GM12891 (cell line): ENCODE results near the gene ADGRB2.
"Not testable (repeated sequence)": the region's sequence is repeated elsewhere in the genome, so short reads cannot be mapped to it uniquely, and the experiment has no call there.

ENCODE experiments used
- DNase-seq: peaks from one replicate; pipeline ENCODE4 v3.0.0; 2011; ENCODE audit warnings: low spot score; ENCODE audit not compliant: insufficient read length
- FAIRE-seq: peaks from 2 replicates; lab custom pipeline; 2011; peaks lifted over from hg19 to GRCh38; lab: Jason Lieb, UNC
- PAX5 ChIP-seq: IDR thresholded peaks from 2 replicates; pipeline ENCODE4 v1.6.1; 2011; ENCODE audit warnings: low read length, moderate library complexity, mild to moderate bottlenecking; ENCODE audit not compliant: insufficient read depth, severe bottlenecking
- POLR2A ChIP-seq: IDR thresholded peaks from 2 replicates; pipeline ENCODE4 v1.6.1; 2011; ENCODE audit warnings: low read depth, low read length, control low read depth
- POLR2AphosphoS5 ChIP-seq: IDR thresholded peaks from 2 replicates; pipeline ENCODE4 v1.6.1; 2011; ENCODE audit warnings: low read depth, low read length, control low read depth
- POU2F2 ChIP-seq: IDR thresholded peaks from 2 replicates; pipeline ENCODE4 v1.6.1; 2011; ENCODE audit warnings: low read depth, mild to moderate bottlenecking, control low read depth, low read length, moderate library complexity
- SPI1 ChIP-seq: IDR thresholded peaks from 2 replicates; pipeline ENCODE4 v1.6.1; 2011; ENCODE audit warnings: low read depth, low read length, control low read depth
- TAF1 ChIP-seq: IDR thresholded peaks from 2 replicates; pipeline ENCODE4 v1.6.1; 2011; ENCODE audit warnings: low read depth, low read length, control low read depth

ADGRB2 gene

DNA sequence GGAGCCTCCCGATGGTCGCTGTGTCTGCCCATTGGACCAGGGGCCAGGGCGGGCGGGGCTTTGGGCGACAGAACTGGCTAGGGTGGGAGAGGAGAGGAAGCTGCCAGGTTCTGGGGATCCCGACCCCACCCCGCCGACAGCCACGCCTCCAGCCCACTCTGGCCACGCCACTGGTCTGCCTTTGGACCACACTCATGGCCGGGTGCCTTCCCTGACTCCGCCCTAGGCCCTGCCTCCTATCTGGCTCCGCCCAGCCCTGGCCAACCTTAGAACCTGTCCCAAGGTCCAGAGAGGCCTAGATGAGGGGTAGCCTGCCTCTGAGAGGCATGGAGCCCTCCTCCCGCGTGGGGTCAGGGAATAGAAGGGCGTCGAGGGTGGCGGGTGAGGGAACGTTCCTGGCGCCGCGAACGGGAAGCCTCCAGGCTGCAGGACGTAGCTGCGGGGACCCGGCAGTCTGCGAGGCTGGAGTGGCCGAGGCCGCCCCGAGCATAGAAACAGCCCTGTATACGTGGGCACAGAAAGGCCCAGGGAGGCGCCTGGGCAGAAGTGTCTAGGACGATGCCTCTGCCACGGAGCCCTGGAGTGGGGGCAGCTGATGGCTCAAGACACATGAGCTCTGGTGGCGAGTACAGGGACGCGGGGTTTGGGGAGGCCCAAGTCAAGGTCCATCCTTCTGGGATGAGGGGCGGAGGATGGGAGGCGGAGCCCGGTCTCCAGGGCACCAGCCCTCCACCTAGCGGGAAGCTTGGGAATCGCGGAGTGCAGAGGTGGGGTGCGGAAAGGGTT, 48.9 kb downstream of the ADGRB2 start:
- FAIRE-seq (peak; percentile 78), DNase-seq (no peak)
- no peak for TF ChIP-seq PAX5
- TF ChIP-seq POU2F2, result no peak
- no peak for TF ChIP-seq POLR2A
- TF ChIP-seq TAF1, result no peak
- TF ChIP-seq POLR2AphosphoS5, result no peak
- no peak for TF ChIP-seq SPI1

GRCh38 chr1:31714442-31715086, 49.6 kb downstream of the ADGRB2 start:
- FAIRE-seq (peak; percentile 20), DNase-seq (no peak)
- no peak for TF ChIP-seq POLR2A
- no peak for TF ChIP-seq PAX5
- no peak for TF ChIP-seq POU2F2
- TF ChIP-seq POLR2AphosphoS5, result no peak
- TF ChIP-seq SPI1, result no peak
- no peak for TF ChIP-seq TAF1

DNA sequence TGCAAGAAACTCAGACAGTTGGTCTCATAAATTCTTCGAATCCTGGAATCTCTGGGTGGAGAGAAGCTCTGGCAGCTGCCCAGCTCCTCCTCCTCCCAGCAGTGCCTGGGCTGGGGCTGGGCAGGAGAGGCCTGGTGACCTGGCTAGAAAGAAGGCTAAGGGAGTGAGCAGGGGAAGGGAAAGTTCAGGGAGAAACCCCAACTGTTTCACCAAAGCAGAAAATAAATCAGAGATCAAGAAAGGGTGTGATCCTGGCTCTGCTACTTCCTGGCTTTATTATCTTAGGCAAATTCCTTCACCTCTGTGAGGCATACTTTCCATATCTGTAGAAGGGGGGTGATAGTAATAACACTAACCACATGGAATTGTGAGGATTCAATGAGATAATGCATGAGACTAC, 51.5 kb downstream of the ADGRB2 start:
- TF ChIP-seq PAX5 (no peak), TAF1 (no peak), POLR2AphosphoS5 (no peak), POLR2A (no peak), SPI1 (no peak), POU2F2 (no peak)
- FAIRE-seq (no peak), DNase-seq (no peak)

DNA sequence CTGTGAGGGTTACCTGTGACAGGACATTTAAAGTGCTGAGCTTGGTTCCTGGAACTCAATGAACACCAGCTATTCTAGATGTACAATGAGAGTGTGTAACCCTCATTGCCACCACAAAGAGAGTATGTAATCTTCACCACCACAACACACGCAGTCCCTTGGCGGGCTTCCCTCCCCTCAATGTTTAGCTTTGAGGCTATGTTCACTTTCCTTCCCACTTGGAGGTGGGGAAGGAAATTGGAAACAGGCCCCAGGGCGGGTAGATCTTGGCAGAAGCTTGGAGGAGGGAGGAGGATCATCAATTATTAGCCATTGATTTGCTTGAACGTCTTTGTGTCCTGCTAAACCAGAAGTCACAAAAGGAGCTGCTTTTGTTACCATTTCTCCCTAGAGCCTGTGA, 52.1 kb downstream of the ADGRB2 start:
- TF ChIP-seq POU2F2 (no peak), POLR2A (no peak), SPI1 (no peak), POLR2AphosphoS5 (no peak), PAX5 (no peak), TAF1 (no peak)
- no peak for DNase-seq
- peak; percentile 31 for FAIRE-seq

GRCh38 chr1:31708324-31708723, 55.8 kb downstream of the ADGRB2 start:
- no peak for TF ChIP-seq POLR2A
- TF ChIP-seq TAF1, result no peak
- TF ChIP-seq PAX5, result no peak
- no peak for TF ChIP-seq SPI1
- no peak for TF ChIP-seq POLR2AphosphoS5
- no peak for TF ChIP-seq POU2F2
- DNase-seq (no peak), FAIRE-seq (peak; percentile 16)

- FAIRE-seq, result peak; percentile 85
- DNase-seq, result no peak
- TF ChIP-seq POU2F2 (0 out of 2 replicates have a peak, but pooled peaks have one; percentile 26), POLR2A (no peak), SPI1 (peak; percentile 67)
These were observed 56.4 kb downstream of the ADGRB2 start for GRCh38 chr1:31707711-31708110.

GRCh38 chr1:31707059-31707600, 57.0 kb downstream of the ADGRB2 start:
- FAIRE-seq, DNase-seq: not testable (repeated sequence)

GRCh38 chr1:31706384-31707058, 57.6 kb downstream of the ADGRB2 start:
- peak; percentile 83 for FAIRE-seq
- TF ChIP-seq PAX5 (no peak), SPI1 (0 out of 2 replicates have a peak, but pooled peaks have one; percentile 28)
- DNase-seq, result no peak

DNA sequence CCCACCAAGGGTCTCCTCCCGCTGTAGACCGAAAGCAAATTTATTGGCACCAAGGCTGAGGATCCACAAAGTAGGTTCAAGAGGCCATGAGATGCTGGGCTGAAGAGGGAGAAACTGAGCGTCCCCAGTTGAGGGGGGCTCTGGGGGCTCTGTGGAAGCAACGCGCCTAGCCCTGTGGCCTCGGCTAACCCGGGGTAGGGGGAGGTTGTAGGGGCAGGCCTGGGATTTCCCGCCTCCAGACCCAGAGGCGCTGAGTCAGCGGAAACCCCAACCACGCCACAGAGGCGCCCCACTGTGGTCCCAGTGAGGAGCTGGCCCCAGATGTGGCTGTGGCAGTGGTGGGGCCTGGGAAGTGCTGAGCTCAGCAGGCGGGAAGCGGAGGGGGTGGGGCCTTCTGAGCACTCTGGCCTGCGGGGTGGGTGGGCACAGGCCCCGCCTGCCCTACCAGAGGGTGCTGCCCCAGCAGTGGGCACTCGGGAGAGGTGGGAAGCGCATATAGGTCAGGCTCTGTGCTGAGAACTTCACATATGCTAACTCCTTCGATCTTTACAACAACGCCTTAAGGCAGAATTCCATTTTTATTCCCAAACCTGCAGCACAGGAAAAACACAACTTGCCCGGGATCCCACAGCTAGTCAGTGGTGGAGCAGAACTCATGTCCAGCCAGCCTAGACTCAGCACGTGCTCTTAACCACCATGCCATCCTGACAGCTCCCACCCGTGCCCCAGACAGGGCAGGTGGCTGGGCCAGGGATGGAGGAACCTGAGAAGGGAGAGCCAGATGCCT, 58.9 kb downstream of the ADGRB2 start:
- no peak for TF ChIP-seq POLR2AphosphoS5
- no peak for TF ChIP-seq PAX5
- no peak for TF ChIP-seq TAF1
- no peak for TF ChIP-seq POLR2A
- no peak for TF ChIP-seq POU2F2
- TF ChIP-seq SPI1, result no peak
- FAIRE-seq (peak; percentile 76), DNase-seq (peak; percentile 84)
